ENCODE data around the gene LRRC56.

The LRRC56 gene

GRCh38 chr11:574632-575312 lies 37.4 kb downstream of the LRRC56 start:
- Histone ChIP-seq H3K36me3 (no peaks in the 10 kb centered on the region), H3K27me3 (peaks cover 59% of the 10 kb centered on the region), H3K9me3 (no peaks in the 10 kb centered on the region), H3K27ac (peak overlapping the region; percentile 67), H3K4me1 (ENCODE audit: control insufficient read depth in 1 of 2, insufficient read depth in 1 of 2, low read depth in 1 of 2, low read length in 1 of 2) (peaks cover 25 to 31% of the 10 kb centered on the region in 2 experiments), H3K4me3 (ENCODE audit: low read depth in 1 of 2, low read length in 1 of 2) (peak overlapping the region; percentile 62 to 93)
- TF ChIP-seq CTCF (IDR thresholded peaks at IDR 0.05) = no peak

- peaks cover 25 to 31% of the 10 kb centered on the region in 2 experiments for H3K4me1 ChIP-seq (ENCODE audit: control insufficient read depth in 1 of 2, insufficient read depth in 1 of 2, low read depth in 1 of 2, low read length in 1 of 2)
- no peaks in the 10 kb centered on the region for H3K36me3 ChIP-seq
- H3K27ac ChIP-seq = peak overlapping the region; percentile 67
- TF ChIP-seq CTCF (IDR thresholded peaks at IDR 0.05) = no peak
- peaks cover 52% of the 10 kb centered on the region for H3K27me3 ChIP-seq
- H3K4me3 ChIP-seq (ENCODE audit: low read depth in 1 of 2, low read length in 1 of 2) = peak overlapping the region; percentile 62 to 93
- no peaks in the 10 kb centered on the region for H3K9me3 ChIP-seq
Measured at GRCh38 chr11:575313-575995, 38.1 kb downstream of the LRRC56 start.

GRCh38 chr11:575996-576768 lies 38.9 kb downstream of the LRRC56 start, which contains the start of gene PHRF1:
PHRF1 (plus strand) TSS chr11:576470; CDS start chr11:581513, 5,043 bp downstream.
- peak; percentile 21 for TF ChIP-seq CTCF (IDR thresholded peaks at IDR 0.05)
- Histone ChIP-seq H3K9me3 (no peaks in the 10 kb centered on the region), H3K4me3 (ENCODE audit: low read depth in 1 of 2, low read length in 1 of 2) (peak within 1 kb of the TSS; percentile 91 to 93), H3K4me1 (ENCODE audit: control insufficient read depth in 1 of 2, insufficient read depth in 1 of 2, low read depth in 1 of 2, low read length in 1 of 2) (peaks cover 25 to 31% of the 10 kb centered on the region in 2 experiments), H3K36me3 (no peaks in the 10 kb centered on the region), H3K27me3 (peaks cover 45% of the 10 kb centered on the region), H3K27ac (peak within 1 kb of the TSS; percentile 95)

- H3K27me3 ChIP-seq = peaks cover 37% of the 10 kb centered on the region
- no peaks in the 10 kb centered on the region for H3K9me3 ChIP-seq
- peaks cover 6% of the 10 kb centered on the region for H3K36me3 ChIP-seq
- no peak for TF ChIP-seq CTCF (IDR thresholded peaks at IDR 0.05)
- peaks cover 25 to 31% of the 10 kb centered on the region in 2 experiments for H3K4me1 ChIP-seq (ENCODE audit: control insufficient read depth in 1 of 2, insufficient read depth in 1 of 2, low read depth in 1 of 2, low read length in 1 of 2)
- H3K4me3 ChIP-seq (ENCODE audit: low read depth in 1 of 2, low read length in 1 of 2) = peak overlapping the region; percentile 64 to 91
- peak overlapping the region; percentile 95 for H3K27ac ChIP-seq
Measured at GRCh38 chr11:576811-577610, 39.7 kb downstream of the LRRC56 start.

- peak overlapping the region; percentile 64 to 91 for H3K4me3 ChIP-seq (ENCODE audit: low read depth in 1 of 2, low read length in 1 of 2)
- H3K27ac ChIP-seq = no peak overlapping the region
- peaks cover 25 to 31% of the 10 kb centered on the region in 2 experiments for H3K4me1 ChIP-seq (ENCODE audit: control insufficient read depth in 1 of 2, insufficient read depth in 1 of 2, low read depth in 1 of 2, low read length in 1 of 2)
- TF ChIP-seq CTCF (IDR thresholded peaks at IDR 0.05) = no peak
- H3K9me3 ChIP-seq = no peaks in the 10 kb centered on the region
- H3K27me3 ChIP-seq = peaks cover 31% of the 10 kb centered on the region
- H3K36me3 ChIP-seq = peaks cover 10% of the 10 kb centered on the region
Measured at GRCh38 chr11:577611-577894, 40.2 kb downstream of the LRRC56 start.
